Measurements from ENCODE around the gene DUSP18.
"Not testable (repeated sequence)": the region's sequence is repeated elsewhere in the genome, so short reads cannot be mapped to it uniquely, and the experiment has no call there.

DUSP18 gene

GRCh38 chr22:30679895-30680690, 12.4 kb upstream of the DUSP18 start:
- DNase-seq (ENCODE audit: low spot score): not testable (repeated sequence)

GRCh38 chr22:30676565-30676964, 8.9 kb upstream of the DUSP18 start:
- DNase-seq (ENCODE audit: low spot score): not testable (repeated sequence)

GRCh38 chr22:30675436-30675835, 7.8 kb upstream of the DUSP18 start:
- no peak for DNase-seq (ENCODE audit: low spot score)

GRCh38 chr22:30674482-30674881, 6.8 kb upstream of the DUSP18 start:
- no peak for DNase-seq (ENCODE audit: low spot score)

- DNase-seq (ENCODE audit: low spot score): no peak
Observed at GRCh38 chr22:30673136-30673535, 5.5 kb upstream of the DUSP18 start.

GRCh38 chr22:30671071-30671470, 3.4 kb upstream of the DUSP18 start:
- no peak for DNase-seq (ENCODE audit: low spot score)

- DNase-seq (ENCODE audit: low spot score): no peak
Observed at GRCh38 chr22:30668386-30668710, 673 bp upstream of the DUSP18 start.

- DNase-seq (ENCODE audit: low spot score): peak; percentile 6
Observed at GRCh38 chr22:30667107-30667493, 575 bp downstream of the DUSP18 start.

GRCh38 chr22:30665786-30666185, 1.9 kb downstream of the DUSP18 start:
- no peak for DNase-seq (ENCODE audit: low spot score)

- DNase-seq (ENCODE audit: low spot score): no peak
Observed at GRCh38 chr22:30665266-30665665, 2.4 kb downstream of the DUSP18 start.

GRCh38 chr22:30664798-30665197, 2.9 kb downstream of the DUSP18 start:
- DNase-seq (ENCODE audit: low spot score): no peak

GRCh38 chr22:30662040-30662439, 5.6 kb downstream of the DUSP18 start:
- no peak for DNase-seq (ENCODE audit: low spot score)

- DNase-seq (ENCODE audit: low spot score): no peak
Observed at GRCh38 chr22:30655532-30655931, 12.1 kb downstream of the DUSP18 start.

- no peak for DNase-seq (ENCODE audit: low spot score)
Observed at GRCh38 chr22:30654361-30654760, 13.3 kb downstream of the DUSP18 start.

- no peak for DNase-seq (ENCODE audit: low spot score)
Observed at GRCh38 chr22:30652852-30653251, 14.8 kb downstream of the DUSP18 start.

- no peak for DNase-seq (ENCODE audit: low spot score)
Observed at GRCh38 chr22:30650508-30651116, 17.1 kb downstream of the DUSP18 start.

GRCh38 chr22:30649430-30650007, 18.2 kb downstream of the DUSP18 start:
- DNase-seq (ENCODE audit: low spot score): peak; percentile 94

- DNase-seq (ENCODE audit: low spot score): no peak
Observed at GRCh38 chr22:30648825-30649224, 18.9 kb downstream of the DUSP18 start.

- no peak for DNase-seq (ENCODE audit: low spot score)
Observed at GRCh38 chr22:30647536-30647935, 20.1 kb downstream of the DUSP18 start.

- no peak for DNase-seq (ENCODE audit: low spot score)
Observed at GRCh38 chr22:30646518-30647160, 21.0 kb downstream of the DUSP18 start.

- DNase-seq (ENCODE audit: low spot score): no peak
Observed at GRCh38 chr22:30643055-30643875, 24.4 kb downstream of the DUSP18 start.

GRCh38 chr22:30640839-30641430, 26.7 kb downstream of the DUSP18 start:
- no peak for DNase-seq (ENCODE audit: low spot score)

Data from kidney tubule cell (primary cell).